ENCODE measurements around the gene B4GALNT2.
A peak's percentile ranks its signal among the peaks of the same experiment; 100 is the strongest.

B4GALNT2 gene

GRCh38 chr17:49214676-49215360 lies 82.2 kb downstream of the B4GALNT2 start:
- DNase-seq, result no peak

GRCh38 chr17:49216482-49216881 lies 83.9 kb downstream of the B4GALNT2 start:
- DNase-seq, result no peak

- peak; percentile 73 for DNase-seq
Observed at GRCh38 chr17:49216953-49217650, 84.5 kb downstream of the B4GALNT2 start.

GRCh38 chr17:49217651-49218413 lies 85.3 kb downstream of the B4GALNT2 start:
- peak; percentile 89 for DNase-seq

GRCh38 chr17:49218941-49219913 lies 86.7 kb downstream of the B4GALNT2 start:
- DNase-seq, result peak; percentile 66

- DNase-seq, result no peak
Observed at GRCh38 chr17:49219987-49220386, 87.4 kb downstream of the B4GALNT2 start.

GRCh38 chr17:49223168-49223516 lies 90.6 kb downstream of the B4GALNT2 start:
- DNase-seq, result no peak

GRCh38 chr17:49223517-49224197 lies 91.1 kb downstream of the B4GALNT2 start:
- peak; percentile 73 for DNase-seq

GRCh38 chr17:49224198-49224996 lies 91.8 kb downstream of the B4GALNT2 start:
- no peak for DNase-seq

- no peak for DNase-seq
Observed at GRCh38 chr17:49224997-49225337, 92.4 kb downstream of the B4GALNT2 start.

- DNase-seq, result no peak
Observed at GRCh38 chr17:49225554-49226236, 93.1 kb downstream of the B4GALNT2 start.

All from hematopoietic multipotent progenitor cell treated with erythropoietin and hydrocortisone succinate and interleukin-3 and kit ligand, for 4 days (in vitro differentiated cells).